ENCODE results near the gene BLNK.

BLNK gene

DNA sequence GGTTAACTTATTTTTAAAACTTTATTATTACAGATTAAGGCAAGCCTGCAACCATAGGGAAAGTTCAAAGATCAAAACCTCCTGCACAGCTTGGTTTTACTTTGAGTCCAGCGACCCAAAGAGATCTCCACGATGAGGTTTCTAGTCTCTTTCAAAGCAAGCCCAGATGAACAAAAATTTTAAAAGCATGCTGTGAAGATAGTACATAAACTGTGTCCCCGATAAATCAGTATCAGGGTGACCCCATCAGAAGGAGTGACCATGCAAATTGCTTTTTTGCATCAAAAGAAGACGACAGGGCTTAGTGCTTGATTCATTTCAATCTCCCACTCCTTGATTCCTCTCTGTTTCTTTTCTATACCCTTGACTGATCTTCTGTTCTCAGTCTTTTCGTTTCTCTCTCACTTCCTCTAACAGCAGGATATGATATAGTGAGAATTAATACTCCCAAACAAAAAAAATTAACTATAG, 16.8 kb upstream of the BLNK start:
- TF ChIP-seq, protein P1, sequence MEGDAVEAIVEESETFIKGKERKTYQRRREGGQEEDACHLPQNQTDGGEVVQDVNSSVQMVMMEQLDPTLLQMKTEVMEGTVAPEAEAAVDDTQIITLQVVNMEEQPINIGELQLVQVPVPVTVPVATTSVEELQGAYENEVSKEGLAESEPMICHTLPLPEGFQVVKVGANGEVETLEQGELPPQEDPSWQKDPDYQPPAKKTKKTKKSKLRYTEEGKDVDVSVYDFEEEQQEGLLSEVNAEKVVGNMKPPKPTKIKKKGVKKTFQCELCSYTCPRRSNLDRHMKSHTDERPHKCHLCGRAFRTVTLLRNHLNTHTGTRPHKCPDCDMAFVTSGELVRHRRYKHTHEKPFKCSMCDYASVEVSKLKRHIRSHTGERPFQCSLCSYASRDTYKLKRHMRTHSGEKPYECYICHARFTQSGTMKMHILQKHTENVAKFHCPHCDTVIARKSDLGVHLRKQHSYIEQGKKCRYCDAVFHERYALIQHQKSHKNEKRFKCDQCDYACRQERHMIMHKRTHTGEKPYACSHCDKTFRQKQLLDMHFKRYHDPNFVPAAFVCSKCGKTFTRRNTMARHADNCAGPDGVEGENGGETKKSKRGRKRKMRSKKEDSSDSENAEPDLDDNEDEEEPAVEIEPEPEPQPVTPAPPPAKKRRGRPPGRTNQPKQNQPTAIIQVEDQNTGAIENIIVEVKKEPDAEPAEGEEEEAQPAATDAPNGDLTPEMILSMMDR (IDR thresholded peaks at IDR 0.05; ENCODE audit: control insufficient read depth, insufficient read depth, low read depth, low read length, missing control alignments): no peak
- no peak overlapping the region for H3K4me3 ChIP-seq (ENCODE audit: control insufficient read depth, low read depth, low read length)
- no peak for DNase-seq (ENCODE audit: low read depth)

DNA sequence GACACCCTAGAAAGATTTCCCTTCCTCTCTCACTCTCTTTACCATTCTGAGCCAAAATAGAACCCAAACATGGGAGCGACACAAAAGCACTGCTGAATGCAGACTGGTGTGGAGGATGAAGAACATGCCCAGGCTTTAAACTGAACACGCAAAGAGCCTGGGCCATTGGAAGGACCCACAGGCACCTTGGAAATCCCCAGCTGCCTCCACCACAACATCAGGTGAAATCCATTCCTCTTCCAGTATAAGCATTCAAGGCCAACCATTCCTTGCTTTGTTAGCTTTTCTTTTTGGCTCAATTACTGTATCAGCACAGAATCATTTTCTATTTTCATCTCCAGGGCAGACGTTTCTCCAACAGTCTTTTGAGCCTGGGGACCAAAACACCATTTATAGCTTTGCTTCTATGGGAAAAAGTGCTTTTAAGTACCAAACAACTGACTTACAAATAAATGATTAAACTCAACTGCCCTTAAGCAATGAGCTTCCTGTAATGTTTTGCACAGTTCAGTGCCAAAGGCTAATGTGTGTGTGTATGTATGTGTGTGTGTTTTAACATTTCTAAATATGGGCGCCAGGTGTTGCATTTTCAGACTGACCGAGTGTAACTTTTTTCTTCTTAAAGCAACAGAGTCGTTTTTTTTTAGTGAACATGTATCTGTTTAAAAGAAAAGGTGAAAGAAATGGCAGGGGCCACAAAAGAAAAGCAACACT, 16.2 kb upstream of the BLNK start:
- no peak for DNase-seq (ENCODE audit: low read depth)
- TF ChIP-seq, protein P1 (IDR thresholded peaks at IDR 0.05; ENCODE audit: control insufficient read depth, insufficient read depth, low read depth, low read length, missing control alignments): no peak
- H3K4me3 ChIP-seq (ENCODE audit: control insufficient read depth, low read depth, low read length): no peak overlapping the region

DNA sequence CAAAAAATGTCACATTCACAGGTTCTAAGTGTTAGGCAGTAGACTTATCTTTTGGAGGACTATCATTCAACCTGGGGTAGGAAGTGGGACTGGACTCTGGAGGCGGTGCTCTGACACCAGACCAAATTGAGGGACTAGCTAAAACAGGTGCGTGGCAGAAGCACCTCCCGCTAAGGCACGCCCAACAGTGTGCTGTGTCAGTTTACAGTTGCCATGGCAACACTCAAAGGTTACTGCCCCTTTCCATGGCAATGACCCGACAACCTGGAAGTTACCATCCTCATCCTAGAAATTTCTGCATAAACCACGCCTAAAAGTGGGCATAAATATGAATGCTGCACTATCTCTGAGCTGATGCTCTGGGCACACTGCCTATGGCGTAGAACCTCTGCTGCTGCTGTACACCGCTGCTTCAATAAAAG, 14.0 kb upstream of the BLNK start:
- H3K4me3 ChIP-seq (ENCODE audit: control insufficient read depth, low read depth, low read length): no peak overlapping the region

DNA sequence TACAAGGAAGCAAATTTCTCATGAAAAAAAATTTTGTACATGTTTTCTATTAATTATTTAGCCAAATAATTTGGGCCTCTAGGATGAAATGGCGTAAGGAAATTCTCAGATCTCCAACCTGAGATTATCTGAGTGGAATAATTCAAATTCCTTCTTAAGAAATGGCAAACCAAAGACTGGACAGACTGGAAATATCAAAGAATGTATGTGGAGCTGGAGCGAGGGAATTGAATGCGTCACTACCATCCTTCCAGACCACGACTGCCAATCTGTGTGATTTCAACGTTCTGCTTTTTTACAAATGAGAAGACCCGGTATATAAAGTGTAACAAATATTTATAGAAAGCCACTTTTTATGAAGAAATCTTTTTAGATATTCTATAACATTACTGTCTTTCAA, 12.4 kb upstream of the BLNK start:
- no peak overlapping the region for H3K4me3 ChIP-seq (ENCODE audit: control insufficient read depth, low read depth, low read length)
- TF ChIP-seq, protein P1 (IDR thresholded peaks at IDR 0.05; ENCODE audit: control insufficient read depth, insufficient read depth, low read depth, low read length, missing control alignments): no peak
- DNase-seq (ENCODE audit: low read depth): no peak

More for the DNA sequence above, 14.0 kb upstream of the BLNK start:
- TF ChIP-seq, protein P1 (IDR thresholded peaks at IDR 0.05; ENCODE audit: control insufficient read depth, insufficient read depth, low read depth, low read length, missing control alignments): no peak
- DNase-seq (ENCODE audit: low read depth): no peak

DNA sequence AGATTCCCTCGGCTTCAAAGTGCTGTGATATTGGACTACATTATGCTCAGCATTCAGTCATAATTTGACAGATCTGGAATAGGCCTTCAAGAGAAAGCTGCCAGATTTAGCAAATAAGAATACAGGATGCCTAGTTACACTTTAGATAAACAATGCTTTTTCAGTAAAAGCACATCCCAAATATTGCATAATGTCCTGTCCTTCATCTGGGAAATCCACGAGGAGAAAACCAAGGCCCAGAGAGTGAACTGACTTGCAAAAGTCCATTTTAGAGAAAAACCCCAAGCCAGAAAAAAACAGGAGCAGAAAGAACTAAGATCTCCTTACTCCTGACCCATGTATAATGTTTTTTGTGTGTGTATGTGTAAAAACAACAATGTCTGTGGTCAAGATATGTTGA, 12.0 kb upstream of the BLNK start:
- TF ChIP-seq, protein P1 (IDR thresholded peaks at IDR 0.05; ENCODE audit: control insufficient read depth, insufficient read depth, low read depth, low read length, missing control alignments): no peak
- no peak for DNase-seq (ENCODE audit: low read depth)
- no peak overlapping the region for H3K4me3 ChIP-seq (ENCODE audit: control insufficient read depth, low read depth, low read length)

DNA sequence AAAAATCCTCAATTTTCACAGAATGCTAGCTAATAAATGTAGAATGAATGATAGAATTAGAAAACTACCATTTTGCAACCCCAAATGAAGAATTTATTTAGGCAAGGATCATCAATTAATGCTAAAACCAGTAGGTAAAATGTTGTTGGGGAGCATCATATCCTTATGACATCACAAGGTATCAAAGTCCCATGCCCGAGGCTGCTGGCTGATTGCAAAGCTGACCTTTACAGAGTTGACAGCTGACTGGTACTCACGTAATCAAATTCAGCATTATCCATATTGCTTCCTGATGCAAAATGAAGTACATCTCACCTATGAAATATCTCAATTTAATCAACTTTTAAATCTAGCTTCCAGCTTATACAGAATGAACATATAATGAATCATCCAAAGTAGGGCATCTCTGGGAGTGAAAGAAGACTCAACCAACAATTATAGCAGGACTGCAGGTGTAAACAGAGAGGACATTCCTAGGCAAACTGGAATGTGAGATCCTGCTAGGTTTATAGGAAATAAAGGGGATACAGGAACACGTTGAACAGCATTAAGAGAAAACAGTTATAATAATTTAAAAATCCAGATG, 10.2 kb upstream of the BLNK start:
- no peak overlapping the region for H3K4me3 ChIP-seq (ENCODE audit: control insufficient read depth, low read depth, low read length)
- TF ChIP-seq, protein P1 (IDR thresholded peaks at IDR 0.05; ENCODE audit: control insufficient read depth, insufficient read depth, low read depth, low read length, missing control alignments): no peak
- DNase-seq (ENCODE audit: low read depth): no peak

Measured in AG09309 (cell line).